ENCODE measurements around the gene KRT6A. TPM values are rescaled to one million over a fixed set of nuclear protein-coding genes. Genes with fewer than 3 reads are reported as not detected.

Gene KRT6A
- total RNA-seq, 2 experiments from 2014 or later = not detected

GRCh38 chr12:52444647-52445595 is 48.1 kb downstream of the KRT6A start:
- no peaks in the 10 kb centered on the region for H3K36me3 ChIP-seq (ENCODE audit: insufficient read depth, low read length)
- Mint-ChIP-seq H3K4me3 (no peak overlapping the region), H3K9me3 (no peaks in the 10 kb centered on the region), H3K27ac (no peak overlapping the region), H3K36me3 (ENCODE audit: low read depth) (no peaks in the 10 kb centered on the region), H3K27me3 (peaks cover 59% of the 10 kb centered on the region), H3K4me1 (ENCODE audit: low read depth) (no peaks in the 10 kb centered on the region)
- no peaks in the 10 kb centered on the region for H3K4me1 ChIP-seq (ENCODE audit: insufficient read depth, low read length)
- DNase-seq (no peak), ATAC-seq (ENCODE audit: poor library complexity) (no peak)
- ChIA-PET CTCF (no interaction called here), POLR2A (no interaction called here)
- TF ChIP-seq CTCF (IDR thresholded peaks at IDR 0.05) = no peak
- H3K27ac ChIP-seq (ENCODE audit: low read depth in 1 of 2, low read length in 2 of 2) = no peak overlapping the region
- intact Hi-C loops (cut with DNase I, micrococcal nuclease) = no loop called here
- no peak overlapping the region for H3K4me3 ChIP-seq (ENCODE audit: low read length)
- H3K27me3 ChIP-seq (ENCODE audit: control insufficient read depth in 1 of 2, insufficient read depth in 2 of 2, low read length in 2 of 2) = peaks cover 4 to 10% of the 10 kb centered on the region in 2 experiments
- H3K9me3 ChIP-seq (ENCODE audit: control insufficient read depth in 1 of 2, insufficient read depth in 1 of 2, low read length in 2 of 2) = no peaks in the 10 kb centered on the region

- no peaks in the 10 kb centered on the region for H3K36me3 ChIP-seq (ENCODE audit: insufficient read depth, low read length)
- DNase-seq = no peak
- H3K4me1 ChIP-seq (ENCODE audit: insufficient read depth, low read length) = no peaks in the 10 kb centered on the region
- Mint-ChIP-seq H3K4me1 (ENCODE audit: low read depth) (no peaks in the 10 kb centered on the region), H3K9me3 (no peaks in the 10 kb centered on the region), H3K36me3 (ENCODE audit: low read depth) (no peaks in the 10 kb centered on the region), H3K4me3 (no peak overlapping the region), H3K27ac (no peak overlapping the region), H3K27me3 (peaks cover 58% of the 10 kb centered on the region)
- no peak overlapping the region for H3K4me3 ChIP-seq (ENCODE audit: low read length)
- no peak for ATAC-seq (ENCODE audit: poor library complexity)
- peaks cover 4 to 10% of the 10 kb centered on the region in 2 experiments for H3K27me3 ChIP-seq (ENCODE audit: control insufficient read depth in 1 of 2, insufficient read depth in 2 of 2, low read length in 2 of 2)
- ChIA-PET POLR2A (no interaction called here), CTCF (no interaction called here)
- no peak for TF ChIP-seq CTCF (IDR thresholded peaks at IDR 0.05)
- no peak overlapping the region for H3K27ac ChIP-seq (ENCODE audit: low read depth in 1 of 2, low read length in 2 of 2)
- no peaks in the 10 kb centered on the region for H3K9me3 ChIP-seq (ENCODE audit: control insufficient read depth in 1 of 2, insufficient read depth in 1 of 2, low read length in 2 of 2)
- intact Hi-C loops (cut with DNase I, micrococcal nuclease) = no loop called here
Measured at GRCh38 chr12:52443966-52444365, 49.1 kb downstream of the KRT6A start.

- no peak for TF ChIP-seq CTCF (IDR thresholded peaks at IDR 0.05)
- H3K4me3 Mint-ChIP-seq = no peak overlapping the region
- ChIA-PET CTCF (no interaction called here), POLR2A (no interaction called here)
- H3K36me3 Mint-ChIP-seq (ENCODE audit: low read depth) = no peaks in the 10 kb centered on the region
- no peaks in the 10 kb centered on the region for H3K36me3 ChIP-seq (ENCODE audit: insufficient read depth, low read length)
- H3K4me1 ChIP-seq (ENCODE audit: insufficient read depth, low read length) = no peaks in the 10 kb centered on the region
- H3K27me3 Mint-ChIP-seq = peaks cover 58% of the 10 kb centered on the region
- DNase-seq (no peak), ATAC-seq (ENCODE audit: poor library complexity) (no peak)
- no peaks in the 10 kb centered on the region for H3K9me3 Mint-ChIP-seq
- H3K27ac ChIP-seq (ENCODE audit: low read depth in 1 of 2, low read length in 2 of 2) = no peak overlapping the region
- H3K4me1 Mint-ChIP-seq (ENCODE audit: low read depth) = no peaks in the 10 kb centered on the region
- intact Hi-C loops (cut with DNase I, micrococcal nuclease) = no loop called here
- H3K27ac Mint-ChIP-seq = no peak overlapping the region
- H3K9me3 ChIP-seq (ENCODE audit: control insufficient read depth in 1 of 2, insufficient read depth in 1 of 2, low read length in 2 of 2) = no peaks in the 10 kb centered on the region
- peaks cover 4 to 10% of the 10 kb centered on the region in 2 experiments for H3K27me3 ChIP-seq (ENCODE audit: control insufficient read depth in 1 of 2, insufficient read depth in 2 of 2, low read length in 2 of 2)
- H3K4me3 ChIP-seq (ENCODE audit: low read length) = no peak overlapping the region
Measured at GRCh38 chr12:52442600-52443061, 50.4 kb downstream of the KRT6A start.

Measured in CD4-positive, alpha-beta T cell (primary cell).